ENCODE measurements around the gene RRP36. TPM values are rescaled to one million over a fixed set of nuclear protein-coding genes. Genes with fewer than 3 reads are reported as not detected.
"Not testable (repeated sequence)": the region's sequence is repeated elsewhere in the genome, so short reads cannot be mapped to it uniquely, and the experiment has no call there.

The RRP36 gene
- polyA plus RNA-seq, 3 donors, result 54.1 to 59.7 (median 56.8) TPM

- no peak for DNase-seq
Measured at GRCh38 chr6:42989923-42990322, 31.5 kb upstream of the RRP36 start.

GRCh38 chr6:42993445-42993844 is 28.0 kb upstream of the RRP36 start:
- DNase-seq, result no peak

GRCh38 chr6:42996513-42996912 is 24.9 kb upstream of the RRP36 start:
- DNase-seq, result no peak

GRCh38 chr6:42998205-42998604 is 23.2 kb upstream of the RRP36 start:
- not testable (repeated sequence) for DNase-seq

- DNase-seq, result no peak
Measured at GRCh38 chr6:43001843-43002242, 19.6 kb upstream of the RRP36 start.

GRCh38 chr6:43005844-43006243 is 15.6 kb upstream of the RRP36 start:
- DNase-seq, result no peak

- DNase-seq, result no peak
Measured at GRCh38 chr6:43006251-43006650, 15.2 kb upstream of the RRP36 start.

GRCh38 chr6:43007126-43007525 is 14.3 kb upstream of the RRP36 start:
- no peak for DNase-seq

- DNase-seq, result peak; percentile 16
Measured at GRCh38 chr6:43009124-43009523, 12.3 kb upstream of the RRP36 start.

- no peak for DNase-seq
Measured at GRCh38 chr6:43011207-43011606, 10.2 kb upstream of the RRP36 start.

- DNase-seq, result no peak
Measured at GRCh38 chr6:43012364-43012763, 9.1 kb upstream of the RRP36 start.

GRCh38 chr6:43013097-43013842 is 8.2 kb upstream of the RRP36 start:
- peak; percentile 11 for DNase-seq

GRCh38 chr6:43013843-43014433 is 7.5 kb upstream of the RRP36 start, which contains the start of the genes KLHDC3 and MEA1:
TSS of gene KLHDC3 (plus strand) at chr6:43014249. CDS start at chr6:43017193, 2,944 bp downstream.
TSS of gene MEA1 (minus strand) at chr6:43013946. CDS start at chr6:43013813, 133 bp downstream.
- peak; percentile 100 for DNase-seq

GRCh38 chr6:43014434-43014909 is 7.0 kb upstream of the RRP36 start:
- DNase-seq, result peak; percentile 3

GRCh38 chr6:43016176-43016942 is 5.1 kb upstream of the RRP36 start:
- no peak for DNase-seq

- DNase-seq, result no peak
Measured at GRCh38 chr6:43016943-43017334, 4.5 kb upstream of the RRP36 start.

GRCh38 chr6:43019152-43019551 is 2.3 kb upstream of the RRP36 start:
- DNase-seq, result no peak

- no peak for DNase-seq
Measured at GRCh38 chr6:43020052-43020705, 1.2 kb upstream of the RRP36 start.

GRCh38 chr6:43020847-43021246 is 576 bp upstream of the RRP36 start:
- peak; percentile 49 for DNase-seq

GRCh38 chr6:43024436-43024835 is 3.0 kb downstream of the RRP36 start:
- no peak for DNase-seq

GRCh38 chr6:43026365-43026764 is 4.9 kb downstream of the RRP36 start:
- DNase-seq, result no peak

GRCh38 chr6:43029120-43029519 is 7.7 kb downstream of the RRP36 start:
- no peak for DNase-seq
